Muscle of back (tissue), 13 donors: Measurements from ENCODE around the gene TOMM34. TPM values are rescaled to one million over a fixed set of nuclear protein-coding genes. Genes with fewer than 3 reads are reported as not detected.
A peak's percentile ranks its signal among the peaks of the same experiment; 100 is the strongest.

Experiments used
- DNase-seq, 3 donors: peaks; one replicate each; pipeline versions ENCODE4 v3.0.0 to v3.0.0-alpha.2; 2013
- long read RNA-seq, 9 donors: transcript quantifications; one replicate each; lab custom pipeline, GENCODE V29; 2026
- polyA plus RNA-seq, 10 donors: library from polyadenylated mRNA; unstranded; fragments of 120-200 nt; gene quantifications; one replicate each; pipeline ENCODE4 v1.2.1, GENCODE V29; 2013; ENCODE audit not compliant: insufficient read length in 10 of 10

Gene TOMM34
- polyA plus RNA-seq: 10 to 100 TPM; 12.2 to 18.8 (median 13.6) TPM
- long read RNA-seq, donor 1, transcript TOMM34-201 (7 exons, 2,062 nt): major isoform, 5 of 5 reads
- long read RNA-seq, donor 1, partial matches to known transcripts: 0 of 5 reads
- long read RNA-seq, donor 1, other reads (novel, unspliced or antisense): 0 of 5 reads
- long read RNA-seq, donor 2, partial matches to known transcripts: 0 of 3 reads
- long read RNA-seq, donor 2, other reads (novel, unspliced or antisense): 0 of 3 reads
- long read RNA-seq, donor 3: 0 reads
- long read RNA-seq, donor 4, transcript TOMM34-201 (7 exons, 2,062 nt): major isoform, 6 of 16 reads
- long read RNA-seq, donor 4, partial matches to known transcripts: 10 of 16 reads
- long read RNA-seq, donor 4, other reads (novel, unspliced or antisense): 0 of 16 reads
- long read RNA-seq, donor 5, partial matches to known transcripts: 14 of 16 reads
- long read RNA-seq, donor 5, other reads (novel, unspliced or antisense): 0 of 16 reads
- long read RNA-seq, donor 6, transcript TOMM34-201 (7 exons, 2,062 nt): major isoform, 5 of 5 reads
- long read RNA-seq, donor 6, partial matches to known transcripts: 0 of 5 reads
- long read RNA-seq, donor 6, other reads (novel, unspliced or antisense): 0 of 5 reads
- long read RNA-seq, donor 7, transcript TOMM34-201 (7 exons, 2,062 nt): major isoform, 6 of 14 reads
- long read RNA-seq, donor 7, partial matches to known transcripts: 8 of 14 reads
- long read RNA-seq, donor 7, other reads (novel, unspliced or antisense): 0 of 14 reads
- long read RNA-seq, donor 8, partial matches to known transcripts: 0 of 1 reads
- long read RNA-seq, donor 8, other reads (novel, unspliced or antisense): 0 of 1 reads
- long read RNA-seq, donor 9, partial matches to known transcripts: 0 of 1 reads
- long read RNA-seq, donor 9, other reads (novel, unspliced or antisense): 0 of 1 reads

GRCh38 chr20:44960103-44960852 lies at the start of gene TOMM34:
Gene TOMM34 (minus strand): TSS chr20:44960397. CDS start chr20:44960333, 64 bp downstream.
- DNase-seq: peak; percentile 90 to 97 (median 93)

DNA sequence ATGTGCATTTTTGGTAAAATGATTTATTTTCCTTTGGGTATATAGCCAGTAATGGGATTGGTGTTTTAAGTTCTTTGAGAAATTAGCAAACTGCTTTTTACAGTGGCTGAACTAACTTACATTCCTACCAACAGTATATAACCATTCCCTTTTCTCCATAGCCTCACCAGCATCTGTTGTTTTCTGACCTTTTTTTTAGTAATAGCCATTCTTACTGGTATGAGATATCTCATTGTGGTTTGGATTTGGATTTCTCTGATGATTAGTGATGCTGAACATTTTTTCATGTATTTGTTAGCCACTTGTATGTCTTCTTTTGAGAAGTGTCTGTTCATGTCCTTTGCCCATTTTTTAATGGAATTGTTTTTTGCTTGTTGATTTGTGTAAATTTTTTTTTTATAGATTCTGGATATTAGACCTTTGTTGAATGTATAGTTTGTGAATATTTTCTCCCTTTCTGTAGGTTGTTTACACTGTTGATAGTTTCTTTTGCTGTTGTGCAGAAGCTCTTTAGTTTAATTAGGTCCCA lies 48.4 kb upstream of the TOMM34 start:
- no peak for DNase-seq

DNA sequence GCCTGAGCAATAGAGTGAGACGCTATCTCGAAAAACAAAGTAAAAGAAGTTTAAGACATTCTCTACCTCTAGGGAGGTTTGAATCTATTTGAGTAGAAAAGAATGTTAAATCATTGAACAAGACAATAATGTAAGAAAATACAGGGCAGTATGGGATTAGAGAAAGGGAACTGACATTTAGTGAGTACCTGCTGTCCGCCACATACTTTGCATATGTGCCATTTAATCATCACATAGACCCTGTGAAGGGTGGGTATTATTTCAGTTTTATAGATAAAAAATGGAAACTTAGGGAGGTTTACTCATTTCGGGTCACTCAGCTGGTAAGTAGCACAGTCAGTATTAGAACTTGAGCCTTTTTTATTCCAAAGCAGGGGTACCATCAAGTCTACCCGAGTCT lies 37.5 kb upstream of the TOMM34 start:
- DNase-seq: no peak

DNA sequence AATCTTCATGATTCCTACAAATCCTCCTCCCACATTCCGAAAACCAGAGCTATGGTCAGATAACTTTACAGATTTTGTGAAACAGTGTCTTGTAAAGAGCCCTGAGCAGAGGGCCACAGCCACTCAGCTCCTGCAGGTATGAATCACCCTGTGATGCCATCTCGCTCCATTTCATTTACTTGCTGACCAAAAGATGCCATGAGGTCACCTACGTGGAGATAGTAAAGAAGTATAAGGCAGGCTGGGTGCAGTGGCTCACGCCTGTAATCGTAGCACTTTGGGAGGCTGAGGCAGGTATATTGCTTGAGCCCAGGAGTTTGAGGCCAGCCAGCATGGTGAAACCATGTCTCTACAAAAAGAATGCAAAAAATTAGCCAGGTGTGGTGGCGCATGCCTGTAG lies 37.0 kb upstream of the TOMM34 start:
- no peak for DNase-seq

GRCh38 chr20:44993343-44993742 lies 33.1 kb upstream of the TOMM34 start:
- no peak for DNase-seq

GRCh38 chr20:44990957-44991356 lies 30.8 kb upstream of the TOMM34 start:
- no peak for DNase-seq

- no peak for DNase-seq
Measured at GRCh38 chr20:44990425-44990824, 30.2 kb upstream of the TOMM34 start.

GRCh38 chr20:44988631-44989171 lies 28.5 kb upstream of the TOMM34 start:
- DNase-seq: no peak

DNA sequence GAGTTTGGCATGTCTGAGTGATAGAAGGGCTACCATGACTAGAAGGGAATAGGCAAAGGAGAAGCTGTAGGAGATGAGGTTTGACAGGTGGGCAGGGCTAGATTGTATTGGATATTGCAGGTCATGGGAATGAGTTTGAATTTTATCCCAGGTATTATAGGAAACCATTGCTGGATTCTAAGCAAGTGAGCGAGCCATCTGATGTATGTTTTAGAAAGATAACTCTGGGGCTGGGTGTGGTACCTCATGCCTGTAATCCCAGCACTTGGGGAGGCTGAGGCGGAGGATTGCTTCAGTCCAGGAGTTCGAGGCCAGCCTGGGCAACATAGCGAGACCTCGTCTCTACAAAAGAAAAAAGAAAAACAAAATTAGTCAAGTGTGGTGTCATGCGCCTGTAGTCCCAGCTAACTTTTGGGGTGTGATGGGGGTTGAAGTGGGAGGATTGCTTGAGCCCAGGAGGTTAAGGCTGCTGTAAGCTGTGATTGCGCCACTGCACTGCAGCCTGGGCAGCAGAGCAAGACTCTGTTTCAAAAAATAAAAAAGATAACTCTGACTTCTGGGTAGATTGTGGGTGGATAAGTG lies 23.0 kb upstream of the TOMM34 start:
- no peak for DNase-seq

- no peak for DNase-seq
Measured at GRCh38 chr20:44981736-44982406, 21.7 kb upstream of the TOMM34 start.

DNA sequence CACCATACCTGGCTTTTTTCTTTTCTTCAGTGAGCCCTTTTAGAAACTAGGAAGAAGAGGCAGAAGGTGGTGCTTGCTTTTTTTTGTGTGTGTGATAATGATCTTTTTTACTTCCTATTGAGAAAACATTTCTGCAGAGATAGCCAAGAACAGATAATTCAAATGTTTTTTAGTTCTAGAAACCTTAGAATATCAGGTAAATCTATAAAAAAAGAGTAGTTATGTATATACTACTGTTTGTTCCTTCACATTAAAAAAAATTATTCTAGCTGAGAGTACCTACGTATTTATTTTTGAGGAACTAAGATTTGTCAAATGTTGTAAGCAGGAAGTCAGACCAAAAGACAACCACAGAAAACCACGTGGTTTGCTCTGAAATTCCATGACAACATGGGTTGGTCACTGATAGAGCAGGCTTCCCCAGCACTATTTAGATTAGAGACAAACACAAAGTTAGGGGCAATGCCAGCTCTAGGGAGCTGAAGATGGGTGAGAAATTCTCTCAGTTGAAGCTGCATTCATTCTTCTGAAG lies 19.0 kb upstream of the TOMM34 start:
- DNase-seq: peak in 2 of 3 donors; percentile 24 to 38

DNA sequence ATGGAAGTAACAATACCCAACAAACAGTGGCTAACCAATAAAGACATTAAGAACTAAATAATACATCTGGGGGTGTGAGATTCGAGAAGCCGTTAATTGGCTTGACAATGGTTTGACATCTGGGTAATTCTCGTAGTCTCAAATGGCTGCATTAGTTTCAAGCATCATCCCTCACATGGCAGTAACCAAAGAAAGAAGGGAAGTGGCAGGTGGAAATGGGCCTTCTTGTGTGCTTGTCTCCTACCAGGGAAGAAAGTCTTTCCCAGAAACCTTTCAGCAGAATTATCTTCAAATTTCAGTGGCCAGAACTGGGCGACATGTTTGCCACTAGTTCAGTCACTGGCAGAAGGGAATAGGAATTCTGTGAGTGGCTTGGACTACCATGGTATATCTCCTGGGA lies 16.5 kb upstream of the TOMM34 start:
- no peak for DNase-seq

DNA sequence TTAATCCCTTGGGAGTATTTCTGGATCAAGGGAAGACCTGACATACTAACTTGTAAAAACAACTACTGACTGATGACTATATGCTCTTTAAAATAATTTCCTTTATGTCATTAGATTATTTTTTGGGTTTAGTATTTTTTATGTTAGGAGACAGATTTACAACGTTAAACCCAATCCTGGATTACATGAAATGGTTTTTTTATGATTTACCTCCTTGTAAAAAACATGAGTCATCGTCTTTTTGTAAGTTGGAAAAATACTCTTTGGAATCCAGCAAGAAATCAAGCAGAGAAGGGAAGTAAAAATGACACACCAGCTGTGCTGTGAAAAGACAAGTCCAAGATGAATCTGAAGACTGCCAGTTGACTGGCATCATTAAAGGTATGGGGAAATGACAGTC lies 12.9 kb upstream of the TOMM34 start:
- DNase-seq: no peak

- DNase-seq: no peak
Measured at GRCh38 chr20:44970243-44970757, 10.1 kb upstream of the TOMM34 start.

GRCh38 chr20:44969300-44969894 lies 9.2 kb upstream of the TOMM34 start:
- DNase-seq: no peak

DNA sequence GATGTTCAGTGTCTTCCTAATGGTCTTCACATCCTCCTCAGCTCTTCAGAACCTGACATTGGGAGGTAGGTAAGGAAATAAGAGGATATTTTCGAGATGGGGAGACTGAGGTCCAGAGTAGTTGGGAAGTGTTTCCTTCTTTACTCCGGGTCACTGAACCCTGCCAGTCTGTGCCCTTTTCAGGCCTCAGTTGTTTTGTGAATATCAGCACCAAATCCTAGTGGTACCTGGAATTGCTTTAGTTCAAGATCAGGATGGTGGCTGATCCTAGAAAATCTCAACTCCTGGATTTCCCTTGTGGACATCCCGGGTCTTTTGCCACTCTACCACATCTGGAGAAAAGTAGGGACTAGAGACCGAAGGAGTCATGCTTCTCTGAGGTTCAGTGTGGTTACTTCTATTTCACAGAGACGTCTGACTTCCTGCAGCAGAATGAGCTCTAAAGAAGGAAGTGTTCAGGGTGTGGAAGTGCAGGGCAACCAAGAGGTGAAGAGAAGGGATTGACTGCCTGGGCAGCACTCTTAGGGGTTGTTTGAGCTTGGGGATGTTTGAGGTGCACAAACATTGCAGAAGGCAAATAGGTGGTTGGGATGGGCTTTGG lies 7.1 kb upstream of the TOMM34 start:
- DNase-seq: peak in 1 of 3 donors; percentile 11

DNA sequence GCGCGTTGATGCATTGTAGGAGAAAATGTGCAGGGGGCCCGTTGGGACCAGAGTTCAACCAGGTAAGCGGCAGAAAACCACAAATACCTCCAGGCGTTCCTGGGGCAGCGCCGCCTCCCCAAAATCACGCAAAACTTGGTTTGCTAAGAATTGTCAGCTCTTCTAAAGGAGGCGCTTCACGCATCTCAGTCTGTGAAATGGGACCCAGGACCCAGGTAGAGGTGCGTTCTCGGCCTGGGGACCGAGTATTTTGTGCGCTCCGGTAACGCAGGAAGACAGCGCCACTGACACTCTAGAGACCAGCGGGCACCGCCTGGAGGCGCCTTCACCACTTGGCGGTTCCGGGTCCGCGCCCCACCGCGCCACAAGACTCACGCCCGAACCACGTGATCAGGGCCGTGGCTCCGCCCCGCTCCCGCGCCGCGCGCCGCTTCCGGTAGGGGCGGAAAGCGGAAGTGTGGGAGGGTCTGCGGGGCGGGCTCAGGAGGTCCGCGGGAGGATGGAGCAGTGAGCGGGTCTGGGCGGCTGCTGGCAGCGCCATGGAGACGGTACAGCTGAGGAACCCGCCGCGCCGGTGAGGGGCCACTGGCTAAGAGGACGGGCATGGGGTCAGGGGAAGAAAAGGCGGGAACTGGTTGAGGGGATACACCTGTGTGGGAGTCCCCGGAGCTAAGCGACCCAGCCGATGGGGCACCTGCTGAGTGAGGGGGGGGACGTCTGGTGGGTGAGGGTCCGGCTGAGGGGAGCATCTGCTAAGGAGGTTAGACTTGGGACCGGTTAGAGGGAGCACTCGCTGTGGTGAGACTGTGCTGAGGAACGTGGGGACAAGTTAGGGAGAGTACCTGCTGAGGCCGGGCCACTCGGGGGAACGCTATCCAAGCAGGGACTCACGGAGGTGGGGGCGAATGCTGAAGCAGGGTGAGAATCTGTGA lies 6.1 kb upstream of the TOMM34 start, which contains the start of gene STK4:
STK4 (plus strand) TSS at position 483 of the 932 bp plus-strand sequence; CDS start at position 540, 57 bp downstream.
- peak; percentile 91 to 97 (median 96) for DNase-seq

DNA sequence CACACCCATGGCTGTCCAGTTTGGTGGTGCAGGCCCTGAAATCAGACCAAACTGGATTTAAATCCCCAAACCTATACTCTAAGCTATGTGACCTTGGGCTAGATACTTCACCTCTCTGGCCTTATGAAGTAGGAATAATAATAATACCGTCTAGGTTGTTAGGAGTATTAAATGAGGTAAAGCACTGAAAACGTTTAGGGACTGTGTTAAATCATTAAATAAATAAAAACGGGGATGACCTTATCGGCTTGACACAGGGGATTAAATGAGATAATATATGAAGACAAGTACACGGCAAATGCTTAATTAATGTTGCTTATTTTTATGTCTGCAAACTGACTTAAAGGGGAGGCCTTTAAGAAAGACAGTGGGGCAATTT lies 5.4 kb upstream of the TOMM34 start:
- DNase-seq: no peak
